GM18867 (cell line): ENCODE data around the gene BRD3.

Source experiments
- ATAC-seq: cut with Tn5 transposase; IDR thresholded peaks from one replicate; pipeline ENCODE4 v1.9.1; 2021; ENCODE audit warnings: mild to moderate bottlenecking, moderate library complexity; ENCODE audit not compliant: unreplicated experiment

The BRD3 gene

DNA sequence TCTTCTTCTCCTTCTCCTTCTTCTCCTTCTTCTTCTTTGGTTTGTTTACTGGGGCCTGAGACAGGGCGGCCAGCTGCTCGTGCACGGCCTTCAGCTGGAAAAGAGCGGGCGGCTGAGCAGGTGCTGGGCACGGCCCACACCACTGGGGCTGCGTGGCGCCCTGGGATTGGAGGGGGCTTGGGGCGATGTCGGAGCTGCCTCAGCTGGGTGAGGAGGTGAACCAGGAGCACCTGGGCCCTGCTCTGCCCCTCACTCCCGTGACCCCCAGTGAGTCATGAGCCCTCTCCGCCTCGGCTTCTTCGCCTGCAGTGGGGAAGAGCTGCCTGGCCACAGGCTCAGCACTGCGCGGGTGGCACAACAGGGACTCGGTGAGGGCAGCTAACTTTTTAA lies 27.7 kb downstream of the BRD3 start:
- no peak for ATAC-seq

DNA sequence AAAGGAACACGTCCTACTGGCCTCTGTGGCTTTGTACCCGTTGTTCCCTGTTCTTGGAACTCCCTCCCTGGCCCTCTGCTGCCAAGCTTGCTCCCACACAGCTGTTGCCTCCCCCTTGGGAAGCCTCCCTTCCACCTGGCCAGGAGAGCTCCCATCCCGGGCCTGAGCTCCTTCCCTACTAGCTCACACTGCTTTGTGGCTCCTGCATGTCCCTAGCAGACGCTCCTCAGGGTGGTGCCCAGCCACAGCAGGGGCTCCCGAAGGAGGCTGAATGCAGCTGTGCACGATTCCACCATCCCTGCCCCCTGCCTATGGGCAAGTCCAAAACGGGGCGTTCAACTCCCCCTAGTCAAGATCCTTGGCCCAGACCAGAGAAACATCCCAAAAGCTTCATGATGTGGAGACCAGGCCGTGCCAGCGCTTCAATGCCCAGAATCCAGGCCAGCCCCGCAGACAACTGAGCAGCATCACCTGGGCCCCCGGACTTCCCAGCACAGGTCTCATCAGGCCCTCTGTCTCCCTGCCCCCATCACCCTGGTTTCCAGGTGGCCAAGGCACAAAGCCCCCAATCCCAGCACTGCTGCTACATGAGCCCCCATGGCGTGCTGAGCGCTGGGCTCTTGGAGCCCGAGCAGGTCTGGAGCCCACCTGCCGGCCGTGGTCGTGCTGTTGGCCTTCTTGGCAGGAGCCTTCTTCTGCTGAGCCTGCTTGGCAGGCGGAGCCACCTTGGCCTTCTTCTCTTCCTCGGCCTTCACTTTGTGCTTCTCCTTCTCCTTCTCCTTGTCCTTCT lies 28.2 kb downstream of the BRD3 start:
- ATAC-seq = no peak

DNA sequence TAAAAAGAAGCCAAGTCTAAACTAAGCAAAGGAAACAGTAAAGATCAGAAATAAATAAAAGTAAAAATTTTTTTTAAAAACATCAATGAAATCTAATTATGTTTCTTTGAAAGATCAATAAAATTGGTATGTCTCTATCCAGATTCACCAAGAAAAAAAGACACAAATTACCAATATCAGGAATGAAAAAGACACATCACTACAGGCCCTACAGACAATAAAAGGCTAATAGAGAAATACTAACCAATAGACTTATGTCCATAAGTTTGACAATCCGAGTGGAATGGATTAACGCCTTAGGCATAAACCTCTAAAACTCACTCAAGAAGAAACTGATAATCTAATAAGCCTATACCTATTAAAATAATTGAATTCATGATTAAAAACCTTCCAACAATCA lies 30.2 kb downstream of the BRD3 start:
- ATAC-seq = no peak

DNA sequence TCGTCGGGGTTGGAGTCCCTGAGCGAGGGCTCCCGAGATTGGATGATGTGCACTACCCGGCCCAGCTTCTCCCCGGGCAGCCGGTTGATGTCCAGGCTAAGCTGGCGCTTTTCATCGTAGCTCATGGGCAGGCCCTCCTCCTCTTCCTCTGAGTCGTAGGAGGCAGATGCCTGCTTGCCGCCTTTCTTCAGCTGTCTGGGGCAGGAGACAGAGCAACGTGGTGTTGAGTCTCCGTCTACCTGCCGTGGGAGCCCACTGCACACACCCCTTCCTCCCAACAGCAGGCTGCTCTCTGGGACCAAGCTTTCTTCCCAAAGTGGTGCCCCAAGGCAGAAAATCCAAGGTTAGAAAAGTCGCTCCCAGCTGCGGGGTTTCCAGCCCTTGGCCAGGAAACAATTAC lies 31.7 kb downstream of the BRD3 start:
- no peak for ATAC-seq

DNA sequence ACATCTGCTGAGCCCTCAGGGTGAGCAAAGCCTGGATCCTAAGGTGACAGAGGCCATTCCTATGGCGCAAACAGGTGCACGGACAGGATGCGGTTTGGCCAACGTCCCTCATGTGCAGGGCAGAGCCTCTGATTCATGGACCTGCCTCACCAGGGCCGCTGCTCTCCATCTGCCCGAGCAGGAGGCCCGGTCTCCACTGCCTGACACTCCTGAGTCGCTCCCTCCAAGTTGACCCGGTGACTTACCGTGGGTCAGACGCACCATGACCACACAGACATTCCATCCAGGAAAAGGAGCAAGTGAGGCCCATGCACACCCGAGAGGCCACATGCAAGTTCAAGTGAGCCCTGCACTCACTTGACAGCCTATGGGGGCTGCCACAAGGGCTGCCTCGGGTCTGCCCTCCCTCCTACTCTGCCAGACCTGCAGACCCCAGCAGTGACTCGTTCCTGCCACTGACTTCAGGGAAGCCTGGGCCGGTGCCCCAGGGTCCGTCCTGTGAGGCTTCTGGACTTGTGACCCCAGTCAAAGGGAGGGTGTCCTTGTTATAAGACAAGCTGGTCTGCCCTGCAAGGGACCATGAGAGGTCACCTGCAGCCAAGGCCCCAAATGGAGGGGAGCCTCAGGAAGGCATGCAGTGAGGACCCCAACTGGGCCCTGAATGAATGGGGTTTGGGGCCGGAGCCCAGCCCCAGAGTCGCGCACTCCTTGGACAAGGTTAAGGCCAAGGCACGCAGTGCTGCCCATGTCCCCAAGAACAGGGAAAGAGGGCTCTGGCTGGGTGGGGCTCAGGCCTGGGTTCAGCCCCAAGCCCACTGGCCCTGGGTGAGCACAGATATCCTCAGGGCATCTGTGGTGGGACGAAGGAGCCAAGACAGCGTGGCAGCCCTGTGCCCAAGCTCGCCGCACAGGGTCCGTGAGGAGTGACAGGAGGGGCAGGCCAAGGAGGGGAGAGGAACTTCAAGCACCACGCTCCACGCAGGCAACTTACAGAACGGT lies 32.5 kb downstream of the BRD3 start:
- no peak for ATAC-seq

DNA sequence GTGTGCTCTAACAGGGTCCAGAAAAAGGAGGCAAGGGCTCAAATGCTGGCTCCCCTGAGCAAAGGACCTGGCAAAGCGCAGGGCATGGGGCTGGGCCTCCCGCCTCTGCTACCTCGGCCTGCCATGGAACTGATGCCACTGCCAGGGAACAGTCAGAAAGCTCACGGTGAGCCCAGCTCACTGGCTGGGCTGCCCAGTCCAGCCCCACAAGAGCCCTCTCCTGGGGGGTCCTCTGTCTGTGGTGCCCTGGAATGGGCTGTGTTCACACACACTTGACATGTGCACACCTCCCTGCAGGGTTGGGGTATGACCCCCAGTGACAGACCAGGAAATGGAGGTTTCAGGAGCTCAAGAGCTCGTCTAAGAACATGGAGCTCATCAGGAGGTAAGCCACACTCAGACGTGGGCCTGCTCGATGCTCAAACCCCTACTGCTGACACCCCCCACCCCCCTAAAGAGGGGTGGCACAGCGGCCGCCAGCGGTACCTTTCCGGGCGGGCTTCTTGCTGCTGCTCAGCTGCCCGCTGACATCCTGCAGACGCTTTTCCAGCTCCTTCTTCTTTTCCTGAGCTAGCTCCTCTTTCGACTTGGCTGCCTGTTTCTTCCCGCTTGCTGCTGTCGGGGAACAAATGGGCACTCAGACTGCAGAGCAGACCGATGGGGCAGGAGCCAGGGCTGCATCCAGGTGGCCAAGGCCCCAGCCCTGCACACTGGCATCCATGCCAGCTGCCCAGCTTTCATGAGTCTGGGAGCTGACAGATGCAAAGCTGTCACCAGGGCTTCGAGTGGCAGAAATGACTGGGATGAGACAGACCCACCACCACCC lies 33.4 kb downstream of the BRD3 start:
- ATAC-seq = no peak

DNA sequence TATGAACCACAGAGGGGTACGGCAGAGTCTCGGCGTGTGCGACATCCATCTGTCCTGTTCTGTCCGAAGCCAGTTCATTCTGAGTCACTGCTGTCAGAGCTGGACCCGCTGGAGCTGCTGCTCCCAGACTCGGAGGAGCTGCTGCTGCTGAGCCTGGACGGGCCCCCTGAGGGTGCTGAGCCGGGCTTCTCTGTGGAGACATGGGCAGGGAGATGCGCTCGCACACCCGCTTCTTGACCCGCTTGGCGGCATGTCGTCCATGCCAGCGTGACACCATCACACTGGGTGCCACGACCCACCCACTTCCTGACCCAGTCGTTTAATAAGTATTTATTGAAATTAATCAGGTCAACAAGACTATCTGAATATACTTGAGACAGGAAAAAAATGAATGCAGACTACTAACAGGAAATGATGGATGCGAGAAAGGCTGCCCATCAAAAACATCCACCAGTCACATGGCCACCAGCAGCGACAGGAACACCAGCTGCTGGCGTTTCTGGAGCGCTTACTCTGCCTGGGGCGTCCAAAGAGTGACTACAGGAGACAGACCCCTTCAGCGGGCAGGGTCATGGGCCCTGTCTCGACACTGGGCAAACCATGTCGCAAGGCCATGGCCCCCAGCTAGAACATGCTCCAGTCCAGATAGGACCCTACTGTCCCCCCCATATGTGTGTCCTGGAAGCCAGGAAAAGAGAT lies 34.2 kb downstream of the BRD3 start:
- no peak for ATAC-seq

DNA sequence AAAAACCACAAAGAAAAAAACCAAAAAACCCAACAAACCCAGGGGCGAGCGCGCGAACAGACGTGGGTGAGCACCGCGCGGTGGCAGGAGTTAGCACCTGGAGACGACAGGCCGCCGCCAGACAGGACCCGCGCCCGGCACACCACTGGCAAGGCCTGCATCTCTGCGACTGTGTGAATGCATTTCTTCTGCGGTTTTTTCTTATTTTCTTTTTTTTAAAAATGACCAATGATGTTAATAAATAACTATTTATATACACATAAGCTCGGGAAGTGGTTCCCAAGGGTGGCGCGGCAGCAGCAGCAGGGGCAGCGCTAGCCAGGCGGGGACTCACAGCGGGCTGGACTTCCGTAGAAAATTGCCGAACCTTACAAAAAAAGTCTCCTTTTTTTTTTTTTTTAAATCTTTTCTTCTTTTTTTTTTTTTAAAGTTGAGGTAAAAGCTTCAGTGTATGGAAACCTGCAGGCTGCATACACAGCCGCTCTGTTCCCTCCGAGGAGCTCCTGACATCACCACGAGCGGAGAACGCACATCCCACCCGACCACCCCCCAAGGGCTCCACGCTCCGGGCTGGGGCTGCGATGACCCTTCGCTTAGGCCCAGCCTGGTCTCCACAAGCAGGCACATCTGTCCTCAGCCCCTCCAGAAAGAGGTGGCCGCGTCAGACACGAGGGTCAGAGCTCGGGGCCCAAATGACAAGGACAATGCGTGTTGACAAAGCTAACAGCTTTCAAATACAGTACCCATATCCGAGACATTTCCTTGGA lies 35.2 kb downstream of the BRD3 start:
- ATAC-seq = no peak

DNA sequence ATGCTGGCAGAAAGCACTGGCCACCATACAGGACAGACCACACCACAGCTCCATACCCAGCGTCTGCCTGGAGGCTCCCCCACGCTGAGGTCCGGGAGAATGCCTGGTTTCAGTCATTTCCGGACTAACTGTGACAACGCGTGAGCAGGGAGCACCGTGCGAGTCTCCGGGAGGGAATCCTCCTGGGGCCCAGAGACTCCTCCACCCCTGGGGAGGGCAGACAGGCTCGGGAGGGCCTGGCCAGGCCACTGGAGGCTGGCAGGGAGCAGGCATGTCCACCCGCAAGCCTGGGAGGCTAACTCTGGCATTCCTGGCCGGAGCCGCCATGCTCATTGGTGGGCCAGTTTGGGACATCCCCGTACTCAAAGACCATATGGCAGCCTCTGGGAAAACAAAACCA lies 36.0 kb downstream of the BRD3 start:
- ATAC-seq = no peak

DNA sequence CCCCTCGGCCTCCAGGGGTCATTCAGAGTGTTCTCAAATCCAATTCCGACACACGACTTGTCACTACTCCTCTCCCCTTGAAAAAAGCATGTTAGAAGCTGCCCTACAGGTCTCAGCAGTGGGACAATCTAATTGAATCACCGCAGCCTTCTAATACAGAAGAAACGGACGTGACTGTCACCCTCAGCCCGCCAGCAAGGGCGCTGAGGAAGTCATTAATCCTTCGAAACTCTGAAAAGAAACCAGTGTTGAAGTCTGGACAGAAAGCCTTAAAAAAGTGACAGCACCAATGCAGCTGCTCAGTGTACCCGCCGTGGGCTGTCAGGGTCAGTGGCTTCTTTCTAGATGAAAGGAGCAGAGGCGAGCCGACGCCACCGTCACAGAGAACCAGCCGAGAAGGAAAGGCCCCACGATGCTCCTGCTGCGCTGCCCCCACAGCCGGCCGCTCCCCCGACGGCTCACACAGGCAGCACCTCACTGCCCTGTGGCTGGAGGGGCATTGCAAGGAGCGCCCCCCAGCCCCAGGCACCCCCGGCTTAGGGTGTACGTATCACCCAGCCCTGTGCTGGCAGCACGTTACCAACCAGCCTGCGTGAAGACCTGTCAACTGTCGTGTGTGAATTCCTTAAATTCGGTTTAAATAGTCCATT lies 36.9 kb downstream of the BRD3 start:
- no peak for ATAC-seq

DNA sequence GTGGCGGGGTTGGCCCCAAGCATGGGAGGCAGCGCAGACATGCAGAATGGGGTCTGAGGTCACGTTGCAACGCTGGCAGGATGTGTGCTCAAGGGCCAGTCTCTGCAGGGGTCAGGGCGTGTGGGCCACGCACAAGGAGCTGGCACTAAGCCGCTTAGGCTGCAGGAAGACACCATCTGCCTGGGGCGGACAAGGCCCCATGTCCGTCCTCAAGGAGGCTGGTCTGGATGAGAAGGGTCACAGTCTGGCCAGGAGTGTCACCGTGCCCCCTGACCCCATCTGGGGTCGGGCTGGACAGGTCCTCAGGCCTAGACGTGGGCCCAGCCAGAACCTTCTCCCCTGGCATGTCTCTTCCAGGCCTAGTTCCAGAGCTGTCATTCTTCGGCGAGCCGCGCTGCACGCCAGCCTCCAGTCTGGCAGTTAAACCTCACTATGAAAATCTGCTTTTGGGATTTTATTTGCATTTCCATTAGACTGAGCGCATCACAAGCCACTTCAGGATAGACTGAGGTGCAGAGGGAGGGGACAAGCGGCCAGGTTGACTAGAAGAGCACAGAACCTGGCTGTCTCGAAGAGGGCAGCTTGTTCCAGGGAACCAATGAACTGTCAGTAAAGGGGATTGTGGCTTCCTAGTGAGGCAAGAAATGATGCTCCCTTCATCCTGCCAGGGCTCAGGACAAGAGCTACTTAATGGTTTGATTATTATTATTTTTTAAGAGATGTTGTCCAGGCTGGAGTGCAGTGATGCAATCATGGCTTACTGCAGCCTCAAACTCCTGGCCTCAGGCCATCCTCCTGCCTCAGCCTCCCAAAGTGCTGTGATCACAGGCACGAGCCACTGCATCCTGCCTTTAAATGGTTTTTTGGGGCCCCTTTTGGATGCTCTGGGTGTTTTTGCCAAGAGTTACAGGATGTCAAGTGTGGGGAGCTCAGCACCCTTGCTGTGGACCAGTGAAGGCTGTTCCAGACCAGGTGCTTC lies 38.3 kb downstream of the BRD3 start:
- ATAC-seq = no peak

DNA sequence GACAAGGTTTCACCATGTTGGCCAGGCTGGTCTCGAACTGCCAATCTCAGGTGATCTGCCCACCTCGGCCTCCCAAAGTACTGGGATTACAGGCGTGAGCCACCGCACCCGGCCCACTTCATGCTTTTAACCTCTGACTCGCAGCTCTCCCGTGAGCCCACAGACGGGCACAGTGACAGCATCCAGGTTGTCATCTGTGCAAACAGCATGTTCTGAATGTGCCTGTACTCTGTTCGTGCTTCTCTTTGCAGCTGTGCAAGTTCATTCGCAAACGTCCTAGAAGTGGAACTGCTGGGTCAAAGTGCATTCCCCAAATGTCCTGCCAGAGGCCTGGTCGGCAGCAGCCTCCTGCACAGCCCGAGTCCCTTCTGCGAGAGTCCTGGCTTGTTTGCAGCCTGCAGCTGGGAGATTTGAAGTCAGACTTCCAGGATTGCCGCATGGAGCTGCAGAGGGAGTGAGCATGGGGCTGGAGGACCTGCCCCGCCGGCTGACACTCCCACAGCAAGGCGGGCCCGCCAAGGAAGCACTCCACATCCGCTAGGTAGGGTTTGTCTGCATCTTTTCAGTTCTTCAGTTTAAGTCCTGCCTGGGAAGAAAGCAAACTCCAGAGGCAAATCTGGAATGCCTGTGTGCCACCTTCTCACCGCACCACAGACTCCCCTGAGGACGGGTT lies 39.1 kb downstream of the BRD3 start:
- no peak for ATAC-seq

DNA sequence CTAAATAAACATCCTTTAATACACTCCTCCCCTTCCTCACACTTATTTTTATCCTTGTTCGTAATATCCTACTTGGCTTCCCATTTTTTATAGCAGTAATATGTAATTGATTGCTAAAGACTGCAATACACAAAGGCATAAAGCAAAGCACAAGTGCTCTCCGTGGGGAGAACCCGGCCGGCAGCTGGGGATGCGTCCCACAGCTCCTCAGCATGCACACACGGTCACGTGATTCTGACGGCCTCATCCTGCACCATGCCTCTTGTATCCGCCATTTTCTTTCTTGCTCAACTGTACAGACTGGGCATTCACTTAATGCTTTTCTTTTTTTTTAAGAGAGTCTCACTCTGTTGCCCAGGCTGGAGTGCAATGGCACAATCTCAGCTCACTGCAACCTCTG lies 39.8 kb downstream of the BRD3 start:
- ATAC-seq = no peak

DNA sequence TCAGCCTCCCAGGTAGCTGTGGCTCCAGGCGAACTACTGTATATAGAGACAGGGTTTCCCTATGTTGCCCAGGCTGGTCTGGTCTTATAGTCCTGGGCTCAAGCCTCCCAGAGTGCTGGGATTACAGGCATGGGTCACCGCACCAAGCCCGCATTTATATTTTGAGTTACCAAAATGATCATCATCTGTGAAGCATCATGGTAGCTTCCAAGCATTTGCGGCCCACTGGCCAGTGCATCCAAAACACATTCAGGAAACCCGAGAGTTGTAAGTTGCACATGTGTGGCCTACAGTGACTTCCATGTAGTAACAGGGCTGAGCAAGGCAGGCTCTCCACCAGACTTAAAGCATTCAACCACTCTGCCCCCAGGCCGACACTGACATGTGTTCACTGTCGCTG lies 40.3 kb downstream of the BRD3 start:
- no peak for ATAC-seq

DNA sequence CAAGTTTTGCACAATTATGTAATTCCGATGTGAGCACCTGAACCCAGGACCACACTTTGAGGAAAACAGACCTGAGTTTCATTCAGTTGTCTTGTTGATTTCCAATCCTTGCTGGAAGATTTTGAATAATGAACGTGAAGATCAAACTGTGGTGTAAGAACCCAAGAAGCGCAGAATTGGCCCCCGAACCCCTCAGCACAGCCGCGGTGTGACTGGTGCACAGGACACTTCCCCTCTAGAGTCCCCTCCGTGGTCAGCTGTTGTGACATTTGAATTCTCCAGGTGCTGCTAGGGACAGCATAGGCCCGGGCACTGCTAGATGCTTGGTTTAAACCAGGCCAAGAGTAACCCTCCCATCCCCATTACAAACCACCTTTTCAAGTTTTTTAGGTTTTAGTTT lies 40.8 kb downstream of the BRD3 start:
- no peak for ATAC-seq

DNA sequence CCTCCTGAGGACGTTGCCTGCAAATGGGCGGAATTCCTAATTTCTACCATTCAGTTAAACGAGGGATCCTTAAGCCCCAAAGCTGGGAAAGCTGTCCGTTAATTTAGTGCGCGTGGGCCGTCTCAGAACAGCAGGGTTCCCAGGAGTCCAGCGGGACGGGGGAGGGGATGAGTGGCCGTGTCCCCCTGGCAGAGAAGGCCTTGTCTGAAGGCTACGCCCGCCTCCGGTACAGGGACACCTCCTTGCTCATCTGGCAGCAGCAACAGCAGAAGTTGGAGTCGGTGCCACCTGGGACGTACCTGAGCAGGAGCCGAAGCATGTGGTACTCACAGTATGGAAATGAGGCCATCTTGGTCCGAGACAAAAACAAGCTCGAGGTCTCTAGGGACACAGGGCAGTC lies 41.2 kb downstream of the BRD3 start:
- ATAC-seq = no peak
